Right lobe of liver (tissue), 4 donors: ENCODE measurements around the gene SYNE2.

Experiments
- POLR2A ChIP-seq: fragments of 450-650 bp; IDR thresholded peaks from one replicate; pipeline ENCODE4 v1.6.1; 2017; ENCODE audit warnings: antibody characterized with exemption, mild to moderate bottlenecking
- TF ChIP-seq, protein P1 (sequence below), 4 donors: fragments of 200-600 bp in 3 of 4; fragments of 450-650 bp in 1 of 4; IDR thresholded peaks; one replicate each; pipeline versions ENCODE4 v1.5.1 to v1.8.0; 2016 to 2022; ENCODE audit warnings: antibody characterized with exemption in 4 of 4, mild to moderate bottlenecking in 2 of 4
- donor health status: DM: no; HTN: no; CAD: no.
- donor health status: DM: no; HTN: no; CAD: no.
- donor health status: DM: no; HTN: yes; CAD: no.

DNA sequence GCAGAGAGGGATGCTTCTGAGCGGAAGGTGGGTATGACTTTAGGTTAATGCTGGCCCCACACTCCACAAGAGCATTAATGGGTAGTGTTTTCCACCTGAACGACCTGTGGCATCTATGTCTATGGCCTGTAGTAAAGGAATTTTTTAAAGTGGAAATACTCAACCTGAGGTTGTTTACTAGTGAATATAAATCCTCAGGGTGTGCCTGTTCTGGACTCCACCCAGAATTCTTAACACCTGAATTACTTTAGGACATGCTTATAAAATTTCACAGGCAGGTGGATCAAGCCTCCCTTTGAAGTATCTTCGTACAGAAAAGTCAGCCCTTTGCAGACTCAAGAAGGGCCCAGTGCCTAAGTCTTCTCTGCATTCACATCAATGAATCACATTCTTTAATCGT is 245.3 kb downstream of the SYNE2 start:
- TF ChIP-seq, protein P1, sequence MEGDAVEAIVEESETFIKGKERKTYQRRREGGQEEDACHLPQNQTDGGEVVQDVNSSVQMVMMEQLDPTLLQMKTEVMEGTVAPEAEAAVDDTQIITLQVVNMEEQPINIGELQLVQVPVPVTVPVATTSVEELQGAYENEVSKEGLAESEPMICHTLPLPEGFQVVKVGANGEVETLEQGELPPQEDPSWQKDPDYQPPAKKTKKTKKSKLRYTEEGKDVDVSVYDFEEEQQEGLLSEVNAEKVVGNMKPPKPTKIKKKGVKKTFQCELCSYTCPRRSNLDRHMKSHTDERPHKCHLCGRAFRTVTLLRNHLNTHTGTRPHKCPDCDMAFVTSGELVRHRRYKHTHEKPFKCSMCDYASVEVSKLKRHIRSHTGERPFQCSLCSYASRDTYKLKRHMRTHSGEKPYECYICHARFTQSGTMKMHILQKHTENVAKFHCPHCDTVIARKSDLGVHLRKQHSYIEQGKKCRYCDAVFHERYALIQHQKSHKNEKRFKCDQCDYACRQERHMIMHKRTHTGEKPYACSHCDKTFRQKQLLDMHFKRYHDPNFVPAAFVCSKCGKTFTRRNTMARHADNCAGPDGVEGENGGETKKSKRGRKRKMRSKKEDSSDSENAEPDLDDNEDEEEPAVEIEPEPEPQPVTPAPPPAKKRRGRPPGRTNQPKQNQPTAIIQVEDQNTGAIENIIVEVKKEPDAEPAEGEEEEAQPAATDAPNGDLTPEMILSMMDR (IDR thresholded peaks at IDR 0.05) = no peak
- no peak for TF ChIP-seq POLR2A
